ENCODE results near the gene ELP4.
"Not testable (repeated sequence)": the region's sequence is repeated elsewhere in the genome, so short reads cannot be mapped to it uniquely, and the experiment has no call there.

The ELP4 gene

GRCh38 chr11:31646216-31646615 lies 136.6 kb downstream of the ELP4 start:
- no peak for DNase-seq (ENCODE audit: low spot score)

GRCh38 chr11:31649129-31649966 lies 139.8 kb downstream of the ELP4 start:
- DNase-seq (ENCODE audit: low spot score) = no peak

DNA sequence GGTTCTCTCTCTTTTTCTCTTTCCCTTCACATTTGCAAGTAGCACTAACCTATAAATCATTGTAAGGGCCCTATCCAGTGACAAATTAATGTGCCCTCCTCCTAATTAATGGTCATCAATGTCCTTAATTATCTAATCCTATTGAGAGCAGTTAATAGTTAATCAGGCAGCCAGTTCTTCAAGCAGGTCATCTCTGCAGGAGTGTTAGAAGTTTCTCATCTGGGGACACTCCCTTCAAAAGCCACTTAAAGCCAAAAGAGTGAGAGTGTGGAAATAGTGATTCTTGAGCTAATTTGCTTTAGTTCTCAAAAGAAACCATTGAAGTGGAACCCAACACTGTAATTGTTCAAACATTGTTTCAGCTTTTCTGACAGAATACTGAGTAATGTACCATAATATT lies 141.6 kb downstream of the ELP4 start:
- no peak for DNase-seq (ENCODE audit: low spot score)

DNA sequence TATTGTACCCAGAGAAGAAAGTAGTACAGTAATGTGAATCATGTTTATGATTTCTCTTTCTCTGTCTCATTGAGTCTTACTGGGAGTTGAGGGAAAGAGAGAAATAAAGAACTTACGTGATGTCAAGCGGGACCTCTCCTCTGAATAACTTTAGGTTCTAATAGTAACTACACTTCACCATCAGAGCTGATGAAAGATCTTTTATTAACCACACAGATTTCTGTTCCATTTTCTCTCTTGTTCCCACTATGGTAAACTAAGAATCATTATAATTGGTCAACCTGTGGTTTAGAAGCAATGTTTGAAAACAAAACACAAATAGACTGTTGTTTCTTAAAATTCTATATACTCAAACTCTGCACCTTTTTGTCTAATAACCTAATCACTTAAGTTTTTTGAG lies 142.3 kb downstream of the ELP4 start:
- no peak for DNase-seq (ENCODE audit: low spot score)

DNA sequence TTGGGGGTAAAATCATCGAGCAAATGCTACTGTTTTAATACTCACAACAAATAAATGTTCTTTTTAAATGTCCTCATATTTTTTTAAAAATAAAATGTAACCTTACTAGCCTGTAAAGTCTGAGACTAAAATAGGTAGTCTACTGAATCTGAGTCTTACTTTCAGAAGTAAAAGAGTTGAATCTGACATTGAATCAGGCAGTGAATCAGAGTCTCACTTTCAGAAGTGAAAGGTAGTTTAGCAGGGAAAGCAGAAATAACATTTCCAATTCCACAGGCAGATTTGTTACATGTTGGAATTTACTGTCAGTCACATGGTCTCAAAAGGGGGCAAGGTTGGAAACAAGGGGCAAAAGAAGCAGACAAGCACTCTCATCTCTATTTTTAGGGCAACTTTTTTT lies 143.0 kb downstream of the ELP4 start:
- DNase-seq (ENCODE audit: low spot score) = no peak

GRCh38 chr11:31655483-31655882 lies 145.9 kb downstream of the ELP4 start:
- DNase-seq (ENCODE audit: low spot score) = no peak

- no peak for DNase-seq (ENCODE audit: low spot score)
These were observed 146.5 kb downstream of the ELP4 start for GRCh38 chr11:31656051-31656450.

DNA sequence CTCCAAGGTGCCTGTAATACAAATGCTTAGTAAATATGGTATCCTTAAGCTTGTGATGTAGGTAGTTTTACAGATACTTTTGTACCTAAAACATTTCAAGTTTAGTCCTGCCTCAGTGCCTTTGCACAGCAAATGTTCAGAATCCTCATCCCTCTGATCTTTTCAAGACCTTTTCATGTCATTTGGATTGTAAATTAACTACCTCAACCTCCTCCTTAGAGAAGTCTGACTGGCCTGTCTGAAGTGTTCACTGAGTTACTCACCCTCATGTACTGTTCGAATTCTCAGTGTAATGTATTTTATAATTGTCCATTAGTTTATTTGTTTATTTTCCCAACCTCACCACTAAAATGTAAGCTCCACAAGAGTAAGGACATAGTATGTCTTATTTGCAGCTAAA lies 147.5 kb downstream of the ELP4 start:
- no peak for DNase-seq (ENCODE audit: low spot score)

DNA sequence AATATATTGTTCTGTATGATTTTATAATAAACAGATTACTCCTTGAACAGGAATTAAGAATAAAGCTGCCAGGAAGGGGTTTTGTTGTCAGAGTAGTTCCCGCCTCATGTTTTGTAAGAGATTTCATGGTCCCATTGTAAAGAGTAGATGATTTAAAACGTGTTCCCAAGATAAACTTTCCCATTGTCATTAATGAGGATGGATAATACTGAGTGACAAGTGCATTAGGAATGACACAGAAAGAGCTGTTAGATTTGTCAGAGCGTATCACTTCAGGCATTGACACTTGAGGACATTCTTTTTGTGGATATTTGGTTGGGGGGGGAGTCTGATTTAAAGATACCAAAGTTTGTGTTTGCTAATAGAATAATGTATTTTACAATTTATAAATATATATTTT lies 154.6 kb downstream of the ELP4 start:
- DNase-seq (ENCODE audit: low spot score) = no peak

DNA sequence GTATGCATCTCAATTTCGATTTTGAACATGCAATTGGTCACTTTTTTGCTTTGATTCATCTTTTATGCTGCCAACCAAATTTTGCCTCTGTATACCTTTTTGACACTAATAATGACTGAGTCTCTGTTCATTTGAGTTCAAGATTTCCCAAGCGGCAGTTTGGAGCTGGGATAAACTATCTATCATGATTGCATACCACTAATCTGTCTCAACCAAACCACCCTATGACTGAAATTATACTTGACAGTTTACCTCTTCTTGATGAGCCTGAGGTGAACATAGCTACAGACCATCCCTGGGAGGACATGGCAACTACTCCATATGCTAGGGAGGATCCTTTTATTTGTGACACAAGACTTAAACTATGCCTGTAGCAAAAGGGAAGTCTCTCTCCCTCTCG lies 155.4 kb downstream of the ELP4 start:
- DNase-seq (ENCODE audit: low spot score) = no peak

GRCh38 chr11:31671681-31672080 lies 162.1 kb downstream of the ELP4 start:
- no peak for DNase-seq (ENCODE audit: low spot score)

- DNase-seq (ENCODE audit: low spot score) = not testable (repeated sequence)
These were observed 163.5 kb downstream of the ELP4 start for GRCh38 chr11:31673108-31673507.

GRCh38 chr11:31676280-31676982 lies 166.9 kb downstream of the ELP4 start:
- no peak for DNase-seq (ENCODE audit: low spot score)

- DNase-seq (ENCODE audit: low spot score) = no peak
These were observed 171.2 kb downstream of the ELP4 start for GRCh38 chr11:31680770-31681169.

DNA sequence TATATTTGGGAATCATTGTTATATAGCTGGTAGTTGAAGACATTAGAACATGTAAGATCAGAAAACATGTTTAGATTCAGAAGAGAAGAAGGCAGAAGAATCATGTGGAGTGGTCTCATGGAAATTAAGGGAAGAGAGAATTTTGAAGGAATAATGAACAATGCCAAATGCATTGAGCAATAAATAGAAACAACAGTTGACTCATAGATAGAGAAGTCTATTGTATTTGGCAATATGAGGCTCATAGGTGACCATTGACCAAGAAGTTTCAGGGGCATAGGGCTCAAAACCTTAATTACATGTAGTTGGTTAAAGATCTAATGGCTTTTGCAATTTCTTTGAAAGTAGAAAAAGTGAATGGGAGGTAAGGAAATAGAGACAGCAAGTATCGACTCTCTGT lies 177.7 kb downstream of the ELP4 start:
- DNase-seq (ENCODE audit: low spot score) = no peak

DNA sequence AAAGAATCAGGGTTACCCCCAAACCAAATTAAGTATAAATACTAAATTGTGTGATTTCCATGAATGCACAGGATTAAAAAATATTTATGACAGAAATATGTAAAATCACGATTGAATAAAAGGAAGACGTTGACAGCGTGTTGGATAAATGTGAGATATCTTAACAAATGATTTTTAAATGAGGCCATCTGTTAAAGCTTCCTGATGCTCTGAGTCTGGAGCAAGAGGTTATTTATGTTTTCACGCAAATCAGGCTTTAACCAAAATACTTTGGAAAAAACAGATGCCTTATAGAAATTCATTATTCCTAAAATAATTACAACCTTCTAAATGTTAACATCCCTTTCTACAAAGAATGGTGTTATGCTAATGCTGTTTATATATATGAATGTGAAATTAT lies 178.3 kb downstream of the ELP4 start:
- no peak for DNase-seq (ENCODE audit: low spot score)

DNA sequence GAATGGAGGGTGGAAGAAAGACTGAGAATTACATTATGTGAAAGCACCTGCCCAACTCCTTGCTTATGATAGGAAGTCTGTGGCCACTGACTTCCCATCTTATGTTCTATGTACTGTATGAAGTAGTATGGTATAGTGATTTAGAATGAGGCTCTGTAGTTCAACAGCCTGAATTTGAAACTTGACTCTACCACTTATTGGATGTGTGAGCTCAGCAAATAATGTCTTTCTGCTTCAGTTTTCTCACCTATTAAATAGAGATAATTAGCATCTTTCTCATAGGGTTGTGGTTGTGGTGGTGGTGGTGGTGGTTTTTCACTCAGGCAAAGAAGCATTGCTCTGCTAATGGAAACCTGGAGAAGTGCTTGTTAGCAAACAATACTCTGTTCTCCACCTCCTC lies 180.0 kb downstream of the ELP4 start:
- no peak for DNase-seq (ENCODE audit: low spot score)

DNA sequence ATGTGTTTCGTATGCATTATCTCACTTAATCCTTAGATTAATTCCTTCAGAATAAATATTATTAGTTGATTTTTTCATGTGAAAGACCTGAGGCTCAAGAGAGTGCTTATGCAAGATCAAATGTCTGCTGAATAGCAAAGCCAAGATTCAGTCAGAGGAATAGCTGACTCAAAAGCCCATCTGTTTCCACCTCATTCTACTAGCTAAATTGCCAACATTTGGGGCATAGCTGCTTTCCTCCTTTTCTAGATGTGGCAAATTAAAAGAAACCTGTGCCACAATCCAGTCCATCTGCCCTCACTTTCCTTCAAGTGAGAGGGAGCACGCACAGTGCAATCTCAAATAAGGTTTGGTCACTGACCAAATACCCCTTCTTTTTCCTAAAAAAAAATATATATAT lies 180.5 kb downstream of the ELP4 start:
- DNase-seq (ENCODE audit: low spot score) = no peak

DNA sequence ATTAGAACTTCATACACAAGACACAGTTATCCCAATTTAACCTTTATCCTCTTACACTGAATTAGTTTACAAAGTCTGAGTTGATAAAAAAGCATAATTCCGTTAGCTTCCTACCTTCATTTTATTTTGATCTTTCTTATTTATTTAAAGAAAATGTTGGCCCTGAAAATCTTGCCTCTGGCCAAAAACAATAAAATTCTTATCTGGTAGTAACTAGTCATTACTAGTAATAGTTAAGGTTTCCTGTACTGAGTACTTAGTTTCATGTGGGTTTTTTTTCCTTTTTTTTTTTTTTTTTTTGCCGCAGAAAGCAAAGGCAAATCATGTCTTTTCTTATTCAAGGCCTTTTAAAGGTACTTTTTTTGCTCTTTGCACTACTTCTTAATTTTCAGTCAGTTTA lies 180.9 kb downstream of the ELP4 start:
- DNase-seq (ENCODE audit: low spot score) = no peak

DNA sequence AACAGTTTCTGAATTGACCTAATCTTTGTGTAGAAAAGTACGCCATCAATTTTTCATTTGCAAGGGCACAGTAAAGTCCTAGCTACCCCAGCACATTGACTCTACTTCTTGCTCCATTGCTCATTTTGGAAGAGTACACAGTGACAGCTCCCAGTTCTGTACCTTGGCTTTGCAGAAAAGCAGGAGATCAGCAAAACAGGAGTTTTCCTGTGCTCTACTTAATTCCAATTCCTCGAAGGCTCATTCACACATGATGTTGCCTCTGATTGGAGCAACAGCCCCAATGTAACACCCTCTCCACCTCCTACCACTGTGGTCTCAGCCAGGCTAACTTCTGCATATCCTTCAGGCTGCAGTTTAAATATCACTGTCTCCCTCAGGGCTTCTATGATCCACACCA lies 182.9 kb downstream of the ELP4 start:
- DNase-seq (ENCODE audit: low spot score) = no peak

DNA sequence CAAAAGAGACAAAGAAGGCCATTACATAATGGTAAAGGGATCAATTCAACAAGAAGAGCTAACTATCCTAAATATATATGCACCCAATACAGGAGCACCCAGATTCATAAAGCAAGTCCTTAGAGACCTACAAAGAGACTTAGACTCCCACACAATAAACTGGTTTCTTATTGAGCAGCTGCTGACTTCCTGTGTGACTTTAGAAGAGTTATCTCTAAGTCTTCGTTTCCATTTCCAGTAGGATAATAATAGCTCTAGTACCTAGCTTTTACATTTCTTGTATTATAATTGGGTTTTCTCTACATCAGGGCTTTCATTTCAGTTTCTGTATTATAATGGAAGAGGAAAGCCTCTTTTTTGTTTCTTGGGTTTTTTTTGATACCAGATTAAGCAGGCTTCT lies 187.5 kb downstream of the ELP4 start:
- DNase-seq (ENCODE audit: low spot score) = not testable (repeated sequence)

DNA sequence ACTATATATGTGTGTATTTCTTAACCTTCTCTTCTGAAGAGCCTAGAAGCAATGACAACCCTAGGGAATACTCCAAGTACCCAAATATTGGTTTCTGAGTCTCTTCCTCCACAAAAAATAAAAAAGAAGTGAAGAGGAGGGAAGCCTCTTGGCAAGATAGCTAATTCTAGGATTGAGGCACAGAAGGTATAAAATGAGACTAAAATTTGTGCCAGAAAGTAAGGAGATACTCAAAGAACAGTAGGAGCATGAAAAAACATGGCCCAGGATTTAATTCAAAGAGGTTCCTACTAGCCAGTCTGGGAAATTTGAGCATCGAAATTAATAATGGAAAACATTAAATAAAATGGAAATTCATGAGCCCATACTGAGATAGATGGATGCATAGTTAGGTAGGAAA lies 189.5 kb downstream of the ELP4 start:
- DNase-seq (ENCODE audit: low spot score) = no peak

DNA sequence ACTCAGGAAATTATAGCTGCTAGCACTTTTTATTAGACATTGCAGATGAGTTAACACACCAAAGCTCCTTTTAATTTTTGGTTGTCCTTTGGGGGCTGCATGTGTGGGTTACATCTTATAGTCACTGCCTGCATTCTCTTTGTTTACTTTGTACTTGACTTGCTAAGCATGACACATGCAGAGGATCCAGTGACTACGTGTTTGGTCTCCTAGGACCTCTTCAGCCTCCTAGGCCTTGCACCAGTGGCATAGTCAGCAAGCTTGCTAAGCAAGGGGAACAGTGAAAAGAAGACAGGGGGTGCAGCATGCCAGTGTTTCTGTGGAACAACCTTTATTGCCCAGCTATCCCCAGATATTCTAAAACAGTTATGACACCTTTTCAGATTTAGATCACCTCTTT lies 193.4 kb downstream of the ELP4 start:
- DNase-seq (ENCODE audit: low spot score) = no peak

DNA sequence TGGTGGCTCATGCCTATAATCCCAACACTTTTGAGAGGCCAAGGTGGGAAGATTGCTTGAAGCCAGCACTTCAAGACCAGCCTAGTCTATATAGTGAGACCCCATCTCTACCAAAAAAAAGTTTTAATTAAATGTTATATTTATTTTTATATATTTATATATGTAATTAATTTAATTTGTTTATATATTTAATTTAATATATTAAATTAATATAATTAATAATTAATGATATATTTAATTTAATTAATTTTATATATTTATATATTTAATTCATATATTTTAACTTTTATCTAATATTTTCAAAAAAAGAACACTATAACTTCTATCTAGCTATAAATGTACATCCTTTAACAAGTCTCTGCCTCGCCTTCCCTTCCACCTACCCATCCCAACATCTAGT lies 196.8 kb downstream of the ELP4 start:
- no peak for DNase-seq (ENCODE audit: low spot score)

Data from CD4-positive, alpha-beta T cell treated with Interleukin-2 at 100 ng/mL for 4 hours (primary cell).